Natural killer cell (primary cell): Measurements from ENCODE around the gene SPINK4. TPM values are rescaled to one million over a fixed set of nuclear protein-coding genes. Genes with fewer than 3 reads are reported as not detected.

Experiments used
- ATAC-seq, 3 donors: fragments of 150-1000 bp in 2 of 3; fragments of 200-7000 bp in 1 of 3; cut with Tn5 transposase; 1 replicate in 1 of 3; 2 replicates in 2 of 3; pipeline ENCODE4 v1.10.0; 2021; ENCODE audit warnings: mild to moderate bottlenecking in 2 of 3, moderate library complexity in 2 of 3
- DNase-seq, 2 donors: peaks; one replicate each; pipeline versions ENCODE4 v3.0.0 to v3.0.0-alpha.2; 2013 to 2021; ENCODE audit warnings: mixed read lengths in 1 of 2
- H3K27ac ChIP-seq: one replicate; pipeline ENCODE4 v1.5.1; 2013; ENCODE audit warnings: mild to moderate bottlenecking, low read length
- H3K27me3 ChIP-seq: one replicate; pipeline ENCODE4 v1.6.1; 2013; ENCODE audit warnings: low read length; ENCODE audit not compliant: control insufficient read depth, insufficient read depth
- H3K36me3 ChIP-seq: one replicate; pipeline ENCODE4 v1.6.1; 2013; ENCODE audit warnings: low read length; ENCODE audit not compliant: control insufficient read depth, insufficient read depth
- H3K4me1 ChIP-seq: one replicate; pipeline ENCODE4 v1.6.1; 2013; ENCODE audit warnings: low read length; ENCODE audit not compliant: control insufficient read depth, insufficient read depth
- H3K4me3 ChIP-seq: one replicate; pipeline ENCODE4 v1.5.1; 2013; ENCODE audit warnings: low read length
- H3K9me3 ChIP-seq: one replicate; pipeline ENCODE4 v1.6.1; 2013; ENCODE audit warnings: low read length; ENCODE audit not compliant: control insufficient read depth, insufficient read depth
- H3K27ac Mint-ChIP-seq, 2 donors: one replicate each; pipeline ENCODE4 v1.8.0; 2022; ENCODE audit warnings: mild to moderate bottlenecking in 2 of 2, mixed read lengths in 2 of 2, moderate library complexity in 1 of 2
- H3K27me3 Mint-ChIP-seq, 2 donors: one replicate each; pipeline ENCODE4 v1.8.0; 2022; ENCODE audit warnings: low read depth in 2 of 2, mixed read lengths in 2 of 2
- H3K36me3 Mint-ChIP-seq: one replicate; pipeline ENCODE4 v1.8.0; 2022; ENCODE audit warnings: mixed read lengths
- H3K4me1 Mint-ChIP-seq, 2 donors: one replicate each; pipeline ENCODE4 v1.8.0; 2022; ENCODE audit warnings: mixed read lengths in 2 of 2
- H3K4me3 Mint-ChIP-seq: one replicate; pipeline ENCODE4 v1.8.0; 2022; ENCODE audit warnings: mild to moderate bottlenecking, moderate library complexity, mixed read lengths
- H3K9me3 Mint-ChIP-seq, 2 donors: one replicate each; pipeline ENCODE4 v1.8.0; 2022; ENCODE audit warnings: mixed read lengths in 2 of 2
- CTCF ChIP-seq: fragments of 200-600 bp; IDR thresholded peaks from one replicate; pipeline ENCODE4 v1.8.0; 2022; ENCODE audit warnings: antibody characterized with exemption
- WGBS: methylation state at CpG from one replicate; pipeline ENCODE4 v1.1.7; 2013; ENCODE audit warnings: missing lambda C conversion rate; ENCODE audit not compliant: insufficient coverage; 5-methylcytosine and 5-hydroxymethylcytosine counted together
- intact Hi-C: fragments of 100-400 bp; cut with micrococcal nuclease; formaldehyde crosslinking; loops from one replicate; pipeline ENCODE4 v1.14.2; 2022
- total RNA-seq, 4 donors: library from RNA; stranded (reverse); fragments of 120-200 nt in 1 of 4; gene quantifications; one replicate each; pipeline versions ENCODE4 v1.2.3 to v1.2.4, GENCODE V29; 2013 to 2022

Gene SPINK4
- total RNA-seq, 3 donors from 2014 or later (not counting 1 experiment from before 2014, with no cell fraction given): not detected

GRCh38 chr9:33229359-33230114 is 10.4 kb upstream of the SPINK4 start:
- DNase-seq: no peak
- peaks cover 4% of the 10 kb centered on the region for H3K4me1 ChIP-seq
- no peaks in the 10 kb centered on the region for H3K9me3 Mint-ChIP-seq
- intact Hi-C loops: loop anchor here (5.0 kb wide), 1 partner anchor 47 kb away; no protein-coding TSS in a partner anchor
- H3K27me3 ChIP-seq: no peaks in the 10 kb centered on the region
- WGBS: 94% methylated on average over 8 of the region's 9 CpGs
- no peaks in the 10 kb centered on the region for H3K9me3 ChIP-seq
- H3K27ac Mint-ChIP-seq: no peak overlapping the region
- H3K27ac ChIP-seq: no peak overlapping the region
- no peak overlapping the region for H3K4me3 Mint-ChIP-seq
- peaks cover 4 to 6% of the 10 kb centered on the region in 2 donors for H3K27me3 Mint-ChIP-seq
- ATAC-seq: no peak
- no peaks in the 10 kb centered on the region for H3K36me3 Mint-ChIP-seq
- no peak for TF ChIP-seq CTCF
- H3K4me3 ChIP-seq: no peak overlapping the region
- peaks cover 9 to 10% of the 10 kb centered on the region in 2 donors for H3K4me1 Mint-ChIP-seq
- H3K36me3 ChIP-seq: no peaks in the 10 kb centered on the region

- Mint-ChIP-seq H3K36me3 (no peaks in the 10 kb centered on the region), H3K27me3 (peaks cover 6 to 8% of the 10 kb centered on the region in 2 donors), H3K4me3 (no peak overlapping the region), H3K27ac (no peak overlapping the region), H3K4me1 (peaks cover under 1% of the 10 kb centered on the region in 2 donors), H3K9me3 (no peaks in the 10 kb centered on the region)
- Histone ChIP-seq H3K36me3 (no peaks in the 10 kb centered on the region), H3K4me1 (peaks cover 4% of the 10 kb centered on the region), H3K27me3 (no peaks in the 10 kb centered on the region), H3K27ac (no peak overlapping the region), H3K4me3 (no peak overlapping the region), H3K9me3 (no peaks in the 10 kb centered on the region)
- intact Hi-C loops: no loop called here
- DNase-seq: no peak
- WGBS: 90% methylated on average over 13 of the region's 13 CpGs
- TF ChIP-seq CTCF: no peak
- no peak for ATAC-seq
Measured at GRCh38 chr9:33230756-33231622, 9.0 kb upstream of the SPINK4 start.

- no peak for TF ChIP-seq CTCF
- Mint-ChIP-seq H3K27ac (no peak overlapping the region), H3K9me3 (no peaks in the 10 kb centered on the region), H3K4me3 (no peak overlapping the region), H3K4me1 (no peaks in the 10 kb centered on the region), H3K27me3 (peaks cover 6 to 12% of the 10 kb centered on the region in 2 donors), H3K36me3 (no peaks in the 10 kb centered on the region)
- intact Hi-C loops: no loop called here
- Histone ChIP-seq H3K4me3 (no peak overlapping the region), H3K27ac (no peak overlapping the region), H3K36me3 (no peaks in the 10 kb centered on the region), H3K4me1 (peaks cover 4% of the 10 kb centered on the region), H3K9me3 (no peaks in the 10 kb centered on the region), H3K27me3 (no peaks in the 10 kb centered on the region)
- DNase-seq (no peak), ATAC-seq (no peak)
- 91% methylated on average over 2 of the region's 2 CpGs for whole genome bisulfite sequencing
Measured at GRCh38 chr9:33231623-33231942, 8.4 kb upstream of the SPINK4 start.
